ENCODE results near the gene FAM174C. TPM values are rescaled to one million over a fixed set of nuclear protein-coding genes. Genes with fewer than 3 reads are reported as not detected.
A peak's percentile ranks its signal among the peaks of the same experiment; 100 is the strongest.
"Not testable (repeated sequence)": the region's sequence is repeated elsewhere in the genome, so short reads cannot be mapped to it uniquely, and the experiment has no call there.

The FAM174C gene
- polyA plus RNA-seq, 1 donor = 16.2 TPM

- no peak for DNase-seq
These were observed 39.4 kb upstream of the FAM174C start for GRCh38 chr19:1235625-1236538.

GRCh38 chr19:1236576-1236975 lies 38.8 kb upstream of the FAM174C start:
- DNase-seq = no peak

GRCh38 chr19:1237027-1237659 lies 38.2 kb upstream of the FAM174C start:
- no peak for DNase-seq

- no peak for DNase-seq
These were observed 37.5 kb upstream of the FAM174C start, which contains the start of gene CBARP for GRCh38 chr19:1237754-1238368. Gene CBARP, minus strand, starts transcription at chr19:1238005. Its CDS starts 1,905 bp downstream, at chr19:1236100.

- DNase-seq = no peak
These were observed 36.7 kb upstream of the FAM174C start for GRCh38 chr19:1238369-1239303.

GRCh38 chr19:1239420-1239795 lies 35.9 kb upstream of the FAM174C start:
- DNase-seq = no peak

GRCh38 chr19:1239796-1240737 lies 35.3 kb upstream of the FAM174C start:
- DNase-seq = peak; percentile 87

- DNase-seq = no peak
These were observed 34.4 kb upstream of the FAM174C start for GRCh38 chr19:1240925-1241324.

- peak; percentile 86 for DNase-seq
These were observed 33.8 kb upstream of the FAM174C start, which contains the start of gene ATP5F1D for GRCh38 chr19:1241417-1242095. Gene ATP5F1D, plus strand, starts transcription at chr19:1241751. Its CDS starts 100 bp downstream, at chr19:1241851.

GRCh38 chr19:1243768-1244692 lies 31.3 kb upstream of the FAM174C start:
- no peak for DNase-seq

- no peak for DNase-seq
These were observed 30.5 kb upstream of the FAM174C start for GRCh38 chr19:1244693-1245451.

- no peak for DNase-seq
These were observed 29.7 kb upstream of the FAM174C start for GRCh38 chr19:1245494-1246264.

- DNase-seq = not testable (repeated sequence)
These were observed 28.9 kb upstream of the FAM174C start for GRCh38 chr19:1246265-1247087.

GRCh38 chr19:1247748-1248138 lies 27.6 kb upstream of the FAM174C start:
- no peak for DNase-seq

- no peak for DNase-seq
These were observed 27.1 kb upstream of the FAM174C start, which contains the start of gene MIDN for GRCh38 chr19:1248139-1248785. Gene MIDN, plus strand, starts transcription at chr19:1248583. Its CDS starts 1,714 bp downstream, at chr19:1250297.
